HL-60/S4 treated with retinoic acid at 250 ng/mL for 4 days and 3 days (cell line): ENCODE measurements around the gene YBEY.
"Not testable (repeated sequence)": the region's sequence is repeated elsewhere in the genome, so short reads cannot be mapped to it uniquely, and the experiment has no call there.

Experiments
- in situ Hi-C: fragments of 300-500 bp; cut with MboI; formaldehyde crosslinking; loops from 2 replicates; pipeline ENCODE4 v1.7.0; 2022; ENCODE audit warnings: low sequenced_read_pairs

Gene YBEY

GRCh38 chr21:46285761-46286647 is at the start of gene YBEY:
Gene YBEY, plus strand, starts transcription at chr21:46286342. Its CDS starts 572 bp downstream, at chr21:46286914.
- in situ Hi-C loops: no loop called here

GRCh38 chr21:46237474-46237873 is 48.7 kb upstream of the YBEY start:
- in situ Hi-C loops: no loop called here

- in situ Hi-C loops: no loop called here
Measured at GRCh38 chr21:46239817-46240325, 46.3 kb upstream of the YBEY start.

GRCh38 chr21:46241577-46241976 is 44.6 kb upstream of the YBEY start:
- in situ Hi-C loops: not testable (repeated sequence)

GRCh38 chr21:46243325-46243724 is 42.8 kb upstream of the YBEY start:
- in situ Hi-C loops: no loop called here

GRCh38 chr21:46243960-46244361 is 42.2 kb upstream of the YBEY start:
- in situ Hi-C loops: no loop called here

- in situ Hi-C loops: no loop called here
Measured at GRCh38 chr21:46244602-46245001, 41.5 kb upstream of the YBEY start.

GRCh38 chr21:46245213-46245915 is 40.8 kb upstream of the YBEY start:
- in situ Hi-C loops: no loop called here

- in situ Hi-C loops: no loop called here
Measured at GRCh38 chr21:46246345-46246744, 39.8 kb upstream of the YBEY start.

- in situ Hi-C loops: no loop called here
Measured at GRCh38 chr21:46247699-46248421, 38.3 kb upstream of the YBEY start.

GRCh38 chr21:46248422-46248782 is 37.7 kb upstream of the YBEY start:
- in situ Hi-C loops: no loop called here

- in situ Hi-C loops: no loop called here
Measured at GRCh38 chr21:46248827-46249226, 37.3 kb upstream of the YBEY start.

- in situ Hi-C loops: no loop called here
Measured at GRCh38 chr21:46250146-46250725, 35.9 kb upstream of the YBEY start.

GRCh38 chr21:46252840-46253239 is 33.3 kb upstream of the YBEY start:
- in situ Hi-C loops: no loop called here

GRCh38 chr21:46253610-46254124 is 32.5 kb upstream of the YBEY start:
- in situ Hi-C loops: no loop called here

- in situ Hi-C loops: no loop called here
Measured at GRCh38 chr21:46254208-46254975, 31.8 kb upstream of the YBEY start.

GRCh38 chr21:46255166-46255565 is 31.0 kb upstream of the YBEY start:
- in situ Hi-C loops: no loop called here

- in situ Hi-C loops: no loop called here
Measured at GRCh38 chr21:46255758-46256337, 30.3 kb upstream of the YBEY start.

GRCh38 chr21:46256501-46256994 is 29.6 kb upstream of the YBEY start:
- in situ Hi-C loops: no loop called here
